DMS53 treated with DMSO at 0.1 percent for 48 hours (cell line): ENCODE data around the gene PTPRN2.

Experiments
- DNase-seq: peaks from one replicate; lab custom pipeline; 2025; ENCODE audit not compliant: unreplicated experiment; lab: John Stamatoyannopoulos, UW

PTPRN2 gene

GRCh38 chr7:158067219-158067930, 520.2 kb downstream of the PTPRN2 start:
- no peak for DNase-seq

DNA sequence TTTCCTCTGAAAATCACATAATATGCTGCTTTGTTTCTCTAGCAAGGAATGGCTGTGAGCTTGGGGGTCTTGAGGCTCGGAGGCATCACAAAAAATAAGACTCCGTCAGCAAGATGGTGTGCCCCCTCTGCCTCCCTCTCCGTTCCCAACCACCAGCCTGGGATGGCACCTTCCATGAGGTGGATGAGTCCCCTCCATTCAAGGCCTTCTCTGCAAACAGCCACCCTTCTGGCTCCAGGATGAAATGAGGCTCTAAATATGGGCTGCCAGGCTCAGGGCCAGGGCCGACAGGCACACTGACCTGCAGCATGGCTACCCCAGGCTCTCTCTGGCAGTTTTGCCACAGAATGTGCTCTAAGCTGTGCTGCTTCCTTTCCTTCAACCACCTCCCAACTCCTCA, 521.5 kb downstream of the PTPRN2 start:
- no peak for DNase-seq

- DNase-seq, result no peak
Observed at GRCh38 chr7:158065340-158065739, 522.3 kb downstream of the PTPRN2 start.

DNA sequence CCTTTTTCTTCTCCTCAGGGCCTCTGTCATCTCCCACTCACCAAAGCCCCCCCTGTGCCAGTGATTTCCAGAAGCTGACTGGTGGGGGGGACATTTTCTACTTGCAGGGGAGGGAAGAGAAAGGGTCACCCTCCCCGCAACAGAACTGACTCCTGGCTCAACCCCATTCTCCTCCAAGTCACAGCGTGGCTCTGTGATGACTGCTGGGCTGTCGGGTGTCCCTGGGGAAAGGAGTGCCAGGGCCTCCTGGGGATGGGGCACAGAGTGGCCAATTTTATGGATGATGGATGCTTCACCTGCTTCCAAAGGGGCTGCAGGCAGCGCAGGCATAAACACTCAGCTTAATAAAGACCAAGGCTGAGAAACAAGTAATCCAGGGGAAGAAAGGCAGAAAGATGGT, 523.0 kb downstream of the PTPRN2 start:
- no peak for DNase-seq

- no peak for DNase-seq
Observed at GRCh38 chr7:158063850-158064610, 523.6 kb downstream of the PTPRN2 start.

DNA sequence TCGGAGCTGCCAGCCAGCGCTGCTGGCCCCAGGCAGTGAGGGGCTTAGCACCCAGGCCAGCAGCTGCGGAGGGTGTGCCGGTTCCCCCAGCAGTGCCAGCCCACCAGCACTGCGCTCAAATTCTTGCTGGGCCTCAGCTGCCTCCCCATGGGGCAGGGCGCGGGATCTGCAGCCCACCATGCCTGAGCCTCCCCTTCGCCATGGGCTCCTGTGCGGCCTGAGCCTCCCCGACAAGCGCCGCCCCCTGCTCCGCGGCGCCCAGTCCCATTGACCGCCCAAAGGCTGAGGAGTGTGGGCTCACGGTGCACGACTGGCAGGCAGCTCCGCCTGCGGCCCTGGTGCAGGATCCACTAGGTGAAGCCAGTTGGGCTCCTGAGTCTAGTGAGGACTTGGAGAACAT, 525.0 kb downstream of the PTPRN2 start:
- DNase-seq, result no peak

- DNase-seq, result no peak
Observed at GRCh38 chr7:158061884-158062656, 525.6 kb downstream of the PTPRN2 start.

GRCh38 chr7:158061026-158061630, 526.5 kb downstream of the PTPRN2 start:
- no peak for DNase-seq

DNA sequence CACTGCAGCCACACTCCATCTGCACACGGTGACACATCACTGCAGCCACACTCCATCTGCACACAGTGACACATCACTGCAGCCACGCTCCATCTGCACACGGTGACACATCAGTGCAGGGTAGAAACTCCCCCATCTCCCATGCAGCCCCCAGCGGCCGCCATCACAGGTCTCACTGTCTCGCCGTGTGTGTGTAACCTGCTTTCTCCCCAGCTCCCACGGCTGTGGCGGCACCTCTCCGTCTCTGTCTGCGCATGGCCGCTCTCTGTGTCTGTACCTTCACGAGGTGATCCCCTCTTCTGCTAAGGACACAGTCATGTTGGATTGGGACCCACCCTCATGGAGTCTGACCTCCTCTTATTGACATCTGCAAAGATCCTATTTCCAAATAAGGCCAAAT, 527.4 kb downstream of the PTPRN2 start:
- no peak for DNase-seq

DNA sequence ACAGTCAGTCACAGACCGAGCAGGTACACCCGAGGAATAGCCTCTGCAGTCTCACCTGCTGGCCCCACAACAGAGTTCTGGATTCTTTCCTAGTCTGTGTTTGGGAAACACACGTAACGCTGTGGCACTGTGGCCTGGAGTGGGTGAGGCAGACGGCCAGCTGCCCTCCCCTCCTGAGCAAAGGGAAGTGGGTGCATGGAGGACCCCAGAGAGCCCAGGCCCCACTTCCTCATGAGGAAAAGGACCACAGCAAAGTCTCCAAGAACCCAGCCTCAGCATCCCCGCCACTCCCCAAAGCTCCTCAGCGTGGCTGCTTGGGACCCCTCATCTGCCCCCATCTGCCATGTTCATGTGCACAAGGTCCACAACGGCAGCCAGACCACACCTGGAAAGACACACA, 530.2 kb downstream of the PTPRN2 start:
- no peak for DNase-seq

GRCh38 chr7:158056761-158057160, 530.9 kb downstream of the PTPRN2 start:
- DNase-seq, result no peak

DNA sequence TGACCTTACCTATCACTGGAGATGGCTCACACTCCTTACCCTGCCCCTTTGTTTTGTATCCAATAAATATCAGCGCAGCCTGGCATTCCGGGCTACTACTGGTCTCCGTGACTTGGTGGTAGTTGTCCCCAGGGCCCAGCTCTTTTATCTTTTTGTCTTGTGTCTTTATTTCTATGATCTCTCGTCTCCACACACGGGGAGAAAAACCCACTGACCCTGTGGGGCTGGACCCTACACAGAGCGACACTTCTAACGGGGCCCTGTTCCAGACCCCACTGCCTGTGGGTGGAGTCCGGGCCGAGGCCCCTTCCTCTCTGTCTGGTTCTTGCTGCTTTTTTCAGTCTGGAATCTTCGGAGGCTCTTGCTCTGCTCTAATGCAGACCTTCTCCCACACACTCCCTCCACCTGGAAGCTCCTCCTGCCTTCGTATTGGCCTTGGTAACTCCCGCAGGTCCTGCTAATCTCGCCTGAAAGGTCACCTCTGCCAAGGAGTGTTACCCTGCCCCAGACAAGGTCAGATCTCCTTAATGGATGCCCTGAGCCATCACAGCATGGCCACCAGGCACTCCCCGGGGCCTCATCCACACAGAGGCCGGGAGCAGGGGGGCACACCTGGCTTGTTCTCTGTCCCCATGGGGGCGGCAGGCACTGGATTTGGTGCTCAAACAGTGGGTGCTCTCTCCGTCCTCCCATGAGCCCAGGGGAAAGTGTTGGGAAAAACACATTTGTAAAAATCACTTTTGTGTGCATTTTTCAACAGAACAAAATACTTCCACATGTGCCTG, 531.7 kb downstream of the PTPRN2 start:
- no peak for DNase-seq

DNA sequence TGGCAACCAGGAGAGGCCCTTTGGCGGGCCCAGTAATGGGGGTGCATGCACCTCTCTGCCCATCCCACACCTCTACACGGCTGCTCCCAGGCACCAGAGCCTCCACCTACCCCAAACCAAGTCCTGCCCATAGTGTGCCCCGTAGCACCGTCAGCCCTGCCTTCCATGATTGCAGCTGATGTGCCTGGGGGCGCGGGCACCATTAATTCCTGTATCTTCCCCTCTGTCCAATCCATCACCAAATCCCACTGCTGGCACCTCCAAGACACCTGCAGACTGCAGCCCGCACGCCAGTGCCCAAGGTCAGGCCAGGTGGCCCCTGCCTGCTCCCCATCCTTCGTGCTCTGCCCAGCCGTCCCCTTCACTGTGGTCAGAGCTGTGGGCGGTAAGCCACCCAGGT, 533.0 kb downstream of the PTPRN2 start:
- no peak for DNase-seq

- DNase-seq, result no peak
Observed at GRCh38 chr7:158054081-158054480, 533.5 kb downstream of the PTPRN2 start.

- DNase-seq, result no peak
Observed at GRCh38 chr7:158053183-158053915, 534.3 kb downstream of the PTPRN2 start.

DNA sequence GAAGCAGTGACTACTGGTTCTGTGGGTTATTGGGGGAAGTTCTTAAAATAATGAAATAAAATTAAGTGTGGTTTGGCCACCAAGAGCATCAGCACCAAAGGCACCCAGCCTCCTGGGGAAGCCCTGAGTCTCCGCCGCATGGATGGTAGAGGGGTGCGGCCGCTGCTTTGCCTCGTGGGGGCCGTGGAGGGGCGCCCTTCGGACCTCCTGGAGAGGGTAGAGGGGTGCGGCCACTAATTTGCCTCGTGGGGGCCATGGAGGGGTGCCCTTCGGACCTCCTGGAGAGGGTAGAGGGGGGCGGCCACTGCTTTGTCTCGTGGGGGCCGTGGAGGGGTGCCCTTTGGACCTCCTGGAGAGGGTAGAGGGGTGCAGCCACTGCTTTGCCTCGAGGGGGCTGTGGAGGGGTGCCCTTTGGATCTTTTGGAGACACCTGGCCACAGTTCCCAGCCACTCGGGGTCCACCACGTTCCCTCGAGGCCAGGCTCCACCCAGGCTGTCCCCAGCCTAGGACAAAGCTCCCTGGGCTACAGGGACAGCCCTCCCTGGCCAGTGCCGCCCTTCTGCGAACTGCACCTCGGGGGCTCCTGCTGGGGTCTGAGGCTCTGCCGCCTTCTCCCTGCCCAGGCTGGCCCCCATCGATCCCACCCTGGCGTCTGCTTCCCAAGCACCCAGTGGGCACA, 535.1 kb downstream of the PTPRN2 start:
- no peak for DNase-seq

- no peak for DNase-seq
Observed at GRCh38 chr7:158051776-158052175, 535.8 kb downstream of the PTPRN2 start.

DNA sequence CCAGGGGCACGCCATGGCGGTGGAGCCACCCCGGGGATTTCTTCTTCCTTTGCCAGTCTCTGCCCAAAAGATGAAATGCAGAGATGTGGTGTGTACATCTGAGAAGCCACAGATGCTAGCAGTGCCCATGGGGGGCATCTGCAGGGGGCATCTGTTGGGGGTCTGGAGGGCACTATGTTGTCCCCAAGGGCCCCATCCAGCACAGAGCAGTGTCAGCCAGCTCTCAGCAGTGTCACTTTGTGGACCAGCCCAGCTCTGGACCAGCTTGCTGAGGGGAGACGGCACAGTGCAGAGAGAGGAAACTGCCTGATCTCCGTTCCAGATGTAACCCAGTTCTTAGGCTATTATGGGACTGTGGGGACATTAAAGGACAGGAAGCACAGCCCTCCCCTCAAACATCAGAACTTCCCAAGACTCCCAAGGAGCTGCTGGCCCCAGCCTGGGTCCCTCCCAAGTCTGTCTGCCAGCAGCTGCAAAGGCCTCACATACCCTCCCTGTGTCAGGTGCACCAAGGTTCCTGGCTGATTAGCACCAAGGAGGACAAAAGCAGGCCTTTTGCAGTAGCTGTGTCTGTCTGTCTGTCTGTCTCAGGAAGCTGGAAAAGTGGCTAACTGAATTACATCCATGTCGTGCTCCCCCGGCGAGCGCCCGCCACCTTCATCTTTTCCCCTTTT, 536.5 kb downstream of the PTPRN2 start:
- DNase-seq, result no peak

DNA sequence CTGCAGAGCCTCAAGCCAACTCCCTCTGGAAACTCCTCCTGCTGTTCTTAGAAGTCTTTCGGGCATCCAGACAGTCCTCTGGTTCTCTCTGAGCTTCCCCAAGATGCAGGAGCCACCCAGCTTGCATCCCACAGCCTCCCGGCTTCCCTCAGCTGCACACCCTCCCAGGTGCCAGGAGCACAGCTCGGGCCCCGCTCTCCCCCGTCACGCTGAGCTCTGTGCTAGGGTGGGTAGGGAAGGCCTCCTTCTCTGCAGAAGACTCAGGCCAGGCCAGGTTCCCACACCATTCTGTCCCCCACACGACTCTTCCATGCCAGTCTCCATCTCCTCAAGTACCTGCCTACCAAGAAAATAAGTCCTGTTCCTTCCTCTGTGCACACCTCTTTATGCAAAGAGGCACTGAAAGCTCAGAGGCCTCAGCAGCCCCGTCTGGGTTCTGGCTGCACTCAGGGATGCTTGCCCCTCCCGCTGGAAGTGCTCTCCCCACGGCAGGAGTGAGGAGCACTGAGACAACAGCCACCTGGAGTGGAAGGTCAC, 537.1 kb downstream of the PTPRN2 start:
- DNase-seq, result no peak
